ENCODE measurements around the gene COX19. TPM values are rescaled to one million over a fixed set of nuclear protein-coding genes. Genes with fewer than 3 reads are reported as not detected.

COX19 gene
- polyA plus RNA-seq, 1 of the 3 experiments (the other 2 are of a cell fraction) = 7.6 TPM

GRCh38 chr7:1019789-1020610, 44.7 kb upstream of the COX19 start:
- H3K4me1 ChIP-seq (ENCODE audit: control insufficient read depth in 1 of 2, insufficient read depth in 2 of 2, low read depth in 1 of 2, low read length in 1 of 2) = peaks cover 0 to 3% of the 10 kb centered on the region in 2 experiments; a peak in 1 of 4 replicates
- no peaks in the 10 kb centered on the region for H3K9me2 ChIP-seq
- 95% methylated on average over 37 of the region's 42 CpGs for WGBS (ENCODE audit: low lambda C conversion rate)
- H3K9me3 ChIP-seq = no peaks in the 10 kb centered on the region
- H4K20me1 ChIP-seq (ENCODE audit: insufficient read depth) = peaks cover 94% of the 10 kb centered on the region
- TF ChIP-seq FOSL2 (IDR thresholded peaks at IDR 0.05; ENCODE audit: borderline replicate concordance, low read depth) (no peak), USF1 (IDR thresholded peaks at IDR 0.05; ENCODE audit: borderline replicate concordance, low read depth) (no peak), TAF1 (IDR thresholded peaks at IDR 0.05; ENCODE audit: borderline replicate concordance, low read depth, low read length) (no peak), MEF2A (IDR thresholded peaks at IDR 0.05; ENCODE audit: borderline replicate concordance, low read depth) (no peak), USF2 (IDR thresholded peaks at IDR 0.05; ENCODE audit: borderline replicate concordance, low read depth, low read length) (no peak), RAD21 (IDR thresholded peaks at IDR 0.05; ENCODE audit: low read length) (no peak), EZH2phosphoT487 (IDR thresholded peaks at IDR 0.05; ENCODE audit: borderline replicate concordance, low read depth) (no peak), MXI1 (IDR thresholded peaks at IDR 0.05; ENCODE audit: low read depth, low read length) (no peak), CHD2 (IDR thresholded peaks at IDR 0.05; ENCODE audit: low read length, partially characterized antibody) (no peak), RXRA (IDR thresholded peaks at IDR 0.05; ENCODE audit: borderline replicate concordance, low read depth) (no peak), SIN3A (IDR thresholded peaks at IDR 0.05; ENCODE audit: borderline replicate concordance, low read depth, low read length) (no peak), EP300 (IDR thresholded peaks at IDR 0.05; ENCODE audit: borderline replicate concordance in 1 of 2, low read depth in 1 of 2, low read length in 1 of 2) (no peak)
- no peak overlapping the region for H2AFZ ChIP-seq (ENCODE audit: low read depth)
- ChIA-PET POLR2A (no interaction called here), CTCF (interaction anchor here (1.7 to 4.8 kb wide), 3 partner anchors 25 to 45 kb away, joined by 7 to 44 read pairs (median 21); partner anchors contain the start of gene GPR146)
- no peak overlapping the region for H3K9ac ChIP-seq
- H3F3A ChIP-seq (replicated peaks; ENCODE audit: insufficient read depth) = no peaks in the 10 kb centered on the region
- no peaks in the 10 kb centered on the region for H3K27me3 ChIP-seq (ENCODE audit: insufficient read depth)
- no peak for DNase-seq
- H3K4me3 ChIP-seq (ENCODE audit: low read depth in 2 of 2, low read length in 1 of 2) = no peak overlapping the region
- peaks cover 30 to 31% of the 10 kb centered on the region in 2 experiments for H3K36me3 ChIP-seq (replicated peaks in 1 of 2; ENCODE audit: control insufficient read depth in 1 of 2, insufficient read depth in 2 of 2, low read length in 1 of 2)
- H3K27ac ChIP-seq (ENCODE audit: low read depth in 2 of 2, low read length in 1 of 2) = no peak overlapping the region
- H3K4me2 ChIP-seq = no peak overlapping the region
- H3K79me2 ChIP-seq (ENCODE audit: insufficient read depth) = peaks cover 77% of the 10 kb centered on the region

- H3K9me3 ChIP-seq = no peaks in the 10 kb centered on the region
- H3F3A ChIP-seq (replicated peaks; ENCODE audit: insufficient read depth) = no peaks in the 10 kb centered on the region
- H3K4me3 ChIP-seq (ENCODE audit: low read depth in 2 of 2, low read length in 1 of 2) = no peak overlapping the region
- no peak for DNase-seq
- H3K79me2 ChIP-seq (ENCODE audit: insufficient read depth) = peaks cover 77% of the 10 kb centered on the region
- no peaks in the 10 kb centered on the region for H3K27me3 ChIP-seq (ENCODE audit: insufficient read depth)
- no peak overlapping the region for H3K9ac ChIP-seq
- no peaks in the 10 kb centered on the region for H3K9me2 ChIP-seq
- ChIA-PET POLR2A (no interaction called here), CTCF (interaction anchor here (1.0 to 4.8 kb wide), 4 partner anchors 25 to 69 kb away, joined by 3 to 44 read pairs (median 9); partner anchors contain the start of genes GPER1 and GPR146)
- no peak overlapping the region for H2AFZ ChIP-seq (ENCODE audit: low read depth)
- 88% methylated on average over 11 of the region's 14 CpGs for WGBS (ENCODE audit: low lambda C conversion rate)
- H3K27ac ChIP-seq (ENCODE audit: low read depth in 2 of 2, low read length in 1 of 2) = no peak overlapping the region
- no peak overlapping the region for H3K4me2 ChIP-seq
- peaks cover 0 to 3% of the 10 kb centered on the region in 2 experiments; a peak in 1 of 4 replicates for H3K4me1 ChIP-seq (ENCODE audit: control insufficient read depth in 1 of 2, insufficient read depth in 2 of 2, low read depth in 1 of 2, low read length in 1 of 2)
- H3K36me3 ChIP-seq (replicated peaks in 1 of 2; ENCODE audit: control insufficient read depth in 1 of 2, insufficient read depth in 2 of 2, low read length in 1 of 2) = peaks cover 25 to 26% of the 10 kb centered on the region in 2 experiments
- peaks cover 94% of the 10 kb centered on the region for H4K20me1 ChIP-seq (ENCODE audit: insufficient read depth)
- TF ChIP-seq FOXM1 (IDR thresholded peaks at IDR 0.05; ENCODE audit: low read depth) (no peak), POLR2AphosphoS5 (IDR thresholded peaks at IDR 0.05; ENCODE audit: low read depth, low read length) (no peak), CHD2 (IDR thresholded peaks at IDR 0.05; ENCODE audit: low read length, partially characterized antibody) (no peak), SIN3A (IDR thresholded peaks at IDR 0.05; ENCODE audit: borderline replicate concordance, low read depth, low read length) (no peak), MXI1 (IDR thresholded peaks at IDR 0.05; ENCODE audit: low read depth, low read length) (no peak), ZBTB33 (IDR thresholded peaks at IDR 0.05; ENCODE audit: borderline replicate concordance, low read depth) (no peak), TAF1 (IDR thresholded peaks at IDR 0.05; ENCODE audit: borderline replicate concordance, low read depth, low read length) (no peak), GABPA (IDR thresholded peaks at IDR 0.05; ENCODE audit: low read depth) (no peak), PBX3 (IDR thresholded peaks at IDR 0.05) (no peak), FOSL2 (IDR thresholded peaks at IDR 0.05; ENCODE audit: borderline replicate concordance, low read depth) (no peak), EZH2phosphoT487 (IDR thresholded peaks at IDR 0.05; ENCODE audit: borderline replicate concordance, low read depth) (no peak), IRF3 (IDR thresholded peaks at IDR 0.05; ENCODE audit: low read depth, low read length) (no peak)
Measured at GRCh38 chr7:1019255-1019785, 44.0 kb upstream of the COX19 start.
